Epithelial cell of proximal tubule (primary cell): ENCODE results near the gene PTPRU. TPM values are rescaled to one million over a fixed set of nuclear protein-coding genes. Genes with fewer than 3 reads are reported as not detected.

ENCODE experiments used
- DNase-seq: peaks from one replicate; pipeline ENCODE4 v3.0.0-alpha.2; 2011; ENCODE audit warnings: low read depth
- H3K4me3 ChIP-seq: 2 replicates; pipeline ENCODE4 v1.5.1; 2011; ENCODE audit warnings: low read depth, mild to moderate bottlenecking, low read length
- CTCF ChIP-seq: conservative IDR thresholded peaks from 2 replicates; pipeline ENCODE4 v1.5.1; 2012; ENCODE audit warnings: low read depth, mild to moderate bottlenecking, low read length
- total RNA-seq: library from RNA; depleted of rRNA; stranded (reverse); fragments of >200 nt; gene quantifications from 2 replicates; pipeline ENCODE4 v1.2.3, GENCODE V29; 2015

Gene PTPRU
- total RNA-seq, 1 donor from 2014 or later: 44.7 TPM

DNA sequence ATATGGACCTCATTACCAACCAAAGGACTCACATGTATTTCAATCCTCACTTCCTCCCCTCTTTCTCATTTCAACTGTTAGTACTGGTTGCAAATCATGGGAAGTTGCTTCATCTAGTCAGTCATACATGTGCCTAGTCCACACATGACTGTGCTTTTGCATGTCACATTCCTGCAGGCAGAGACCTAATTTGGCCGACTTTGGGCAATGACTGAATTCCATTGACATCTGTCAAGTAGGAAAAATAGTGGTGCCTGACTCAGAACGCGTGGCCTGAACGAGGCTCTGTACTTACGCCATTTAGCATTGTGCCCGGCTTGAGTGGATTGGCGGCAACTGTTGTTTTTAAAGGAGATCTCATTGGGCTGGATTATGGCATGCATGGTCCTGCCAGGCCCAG, 18.0 kb downstream of the PTPRU start:
- DNase-seq: no peak
- TF ChIP-seq CTCF: no peak
- no peak overlapping the region for H3K4me3 ChIP-seq

- no peak overlapping the region for H3K4me3 ChIP-seq
- no peak for DNase-seq
- no peak for TF ChIP-seq CTCF
These were observed 18.9 kb downstream of the PTPRU start for GRCh38 chr1:29255134-29255666.

DNA sequence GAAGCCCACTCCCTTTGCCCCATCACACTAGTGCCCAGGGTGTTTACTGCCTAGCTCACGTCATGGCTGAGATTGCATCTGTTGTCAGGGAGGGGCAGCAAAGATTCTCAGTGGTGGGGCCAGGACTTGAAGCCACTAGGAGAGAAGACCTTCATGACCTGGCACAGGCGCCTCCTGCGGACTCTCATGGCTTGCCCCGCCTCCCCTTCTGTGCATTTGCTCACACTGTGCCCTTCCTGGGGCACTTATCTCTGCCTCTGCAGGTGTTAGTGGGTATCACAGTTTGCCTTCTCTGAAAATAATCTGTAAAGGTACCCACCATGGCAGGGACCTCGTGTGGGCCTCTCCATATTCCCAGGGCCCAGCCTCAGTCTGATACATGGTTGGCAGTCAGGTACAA, 20.1 kb downstream of the PTPRU start:
- TF ChIP-seq CTCF: no peak
- no peak for DNase-seq
- no peak overlapping the region for H3K4me3 ChIP-seq

DNA sequence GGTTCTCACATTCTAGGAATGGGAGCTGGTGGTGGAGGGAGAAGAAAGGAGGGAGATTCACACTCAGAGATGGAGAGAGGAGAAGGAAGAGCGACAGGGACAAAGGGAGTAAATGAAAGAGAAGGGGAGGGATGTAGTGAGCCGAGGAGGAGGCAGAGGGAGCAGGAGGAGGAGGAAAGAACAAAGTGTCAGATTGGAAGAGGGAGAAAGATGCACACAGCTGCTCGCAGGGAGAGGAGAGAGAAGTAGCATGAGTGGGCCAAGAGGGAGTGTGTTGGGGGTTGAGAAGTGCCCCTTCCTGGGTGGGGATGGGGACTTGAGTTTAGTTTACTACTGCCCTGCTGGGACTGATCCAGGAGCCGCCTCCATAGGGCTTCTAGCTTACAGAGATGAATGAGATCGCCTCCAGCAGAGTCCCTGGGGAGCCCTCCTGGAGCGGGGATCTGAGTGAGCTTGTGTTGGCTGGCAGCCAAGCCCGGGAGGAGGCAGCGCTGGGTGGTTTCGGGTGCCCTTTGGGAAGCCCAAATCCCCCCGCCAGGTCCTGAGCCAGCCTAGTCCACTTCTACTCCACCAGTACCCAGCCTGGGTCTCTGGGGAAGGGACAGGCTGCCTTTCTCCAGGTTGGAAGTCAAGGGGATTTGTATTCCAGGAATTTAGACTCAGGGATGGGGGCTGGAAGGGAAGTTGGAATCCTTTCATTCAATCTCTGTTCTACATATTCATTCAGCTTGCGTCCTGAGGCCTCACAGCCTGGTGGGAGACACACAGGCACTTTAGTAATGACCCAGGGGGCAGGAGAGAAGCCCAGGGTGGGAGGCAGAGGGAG, 20.9 kb downstream of the PTPRU start:
- no peak for TF ChIP-seq CTCF

DNA sequence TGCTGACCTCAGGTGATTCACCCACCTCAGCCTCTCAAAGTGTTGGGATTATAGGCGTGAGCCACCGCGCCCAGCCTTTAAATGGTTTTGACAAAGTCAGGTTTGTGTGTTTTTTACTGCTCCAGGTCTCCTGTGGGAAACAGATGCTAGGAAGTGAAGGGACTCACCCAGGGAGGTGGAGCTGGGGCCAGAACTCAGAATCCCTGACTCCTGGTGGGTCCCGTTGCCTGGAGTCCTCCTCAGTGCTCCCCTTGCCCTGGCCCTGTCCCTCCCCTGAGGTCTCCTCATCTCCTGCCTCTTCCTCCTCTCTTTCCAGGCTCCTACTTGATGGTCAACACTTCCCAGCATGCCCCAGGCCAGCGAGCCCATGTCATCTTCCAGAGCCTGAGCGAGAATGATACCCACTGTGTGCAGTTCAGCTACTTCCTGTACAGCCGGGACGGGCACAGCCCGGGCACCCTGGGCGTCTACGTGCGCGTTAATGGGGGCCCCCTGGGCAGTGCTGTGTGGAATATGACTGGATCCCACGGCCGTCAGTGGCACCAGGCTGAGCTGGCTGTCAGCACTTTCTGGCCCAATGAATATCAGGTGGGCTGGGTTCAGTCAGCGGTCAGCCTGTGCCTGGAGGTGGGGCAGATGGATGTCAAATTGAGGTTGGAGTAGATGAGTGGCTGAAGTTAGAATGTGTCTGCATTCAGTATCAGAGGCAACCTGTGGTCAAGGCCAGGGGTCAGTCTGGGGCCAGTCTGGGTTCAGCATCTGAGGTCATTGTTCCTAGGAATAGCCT, 22.1 kb downstream of the PTPRU start:
- TF ChIP-seq CTCF: no peak
- no peak for DNase-seq
- no peak overlapping the region for H3K4me3 ChIP-seq

More for the DNA sequence above, 20.9 kb downstream of the PTPRU start:
- DNase-seq: no peak
- no peak overlapping the region for H3K4me3 ChIP-seq

GRCh38 chr1:29258976-29259801, 22.9 kb downstream of the PTPRU start:
- peak overlapping the region; percentile 62 for H3K4me3 ChIP-seq
- DNase-seq: no peak
- TF ChIP-seq CTCF: no peak
